ENCODE measurements around the gene PIGR. TPM values are rescaled to one million over a fixed set of nuclear protein-coding genes. Genes with fewer than 3 reads are reported as not detected.

PIGR gene
- total RNA-seq, 1 experiment from 2014 or later = not detected

- Histone ChIP-seq H4K91ac (ENCODE audit: insufficient read length, low read depth, low read length) (no peak overlapping the region), H3K4me1 (ENCODE audit: insufficient read depth, low read length) (no peaks in the 10 kb centered on the region), H3K9me3 (ENCODE audit: control insufficient read depth, low read depth, low read length) (no peaks in the 10 kb centered on the region), H4K20me1 (ENCODE audit: control insufficient read depth, insufficient read depth, insufficient read length) (no peaks in the 10 kb centered on the region), H2BK5ac (ENCODE audit: insufficient read length, low read length) (no peak overlapping the region), H3K4me2 (ENCODE audit: insufficient read depth, insufficient read length, low read length) (no peak overlapping the region), H3T11ph (ENCODE audit: low read length) (no peak overlapping the region), H2BK15ac (ENCODE audit: low read depth, low read length) (no peak overlapping the region), H3K14ac (ENCODE audit: insufficient read depth, low read length) (no peak overlapping the region), H3K27me3 (ENCODE audit: insufficient read depth, low read length) (no peaks in the 10 kb centered on the region), H3K79me2 (ENCODE audit: insufficient read depth, low read length) (no peaks in the 10 kb centered on the region), H3K27ac (ENCODE audit: insufficient read length, low read depth, low read length) (no peak overlapping the region), H3K18ac (ENCODE audit: insufficient read length, low read depth, low read length) (no peak overlapping the region), H3K56ac (ENCODE audit: insufficient read length, low read depth, low read length) (no peak overlapping the region), H3K9ac (ENCODE audit: extremely low read depth, insufficient read length, low read length) (no peak overlapping the region), H3K23ac (ENCODE audit: insufficient read length, low read depth, low read length) (no peak overlapping the region), H4K5ac (ENCODE audit: insufficient read length, low read depth, low read length) (no peak overlapping the region), H2BK120ac (ENCODE audit: low read depth, low read length, poor library complexity, severe bottlenecking) (no peak overlapping the region), H2AK5ac (ENCODE audit: insufficient read length, low read length) (no peak overlapping the region), H2BK20ac (ENCODE audit: low read depth, low read length, poor library complexity, severe bottlenecking) (no peak overlapping the region), H3K4ac (ENCODE audit: low read depth, low read length) (no peak overlapping the region), H4K8ac (replicated peaks; ENCODE audit: insufficient read length, low read depth, low read length) (no peak overlapping the region), H2AFZ (ENCODE audit: low read length) (no peak overlapping the region), H3K79me1 (ENCODE audit: insufficient read depth, low read depth, low read length, poor library complexity, severe bottlenecking) (no peaks in the 10 kb centered on the region), H3K23me2 (ENCODE audit: insufficient read length, low read depth, low read length, poor library complexity, severe bottlenecking) (no peaks in the 10 kb centered on the region), H2BK12ac (ENCODE audit: insufficient read length, low read depth, low read length) (no peak overlapping the region)
- no peak for DNase-seq
- H3K9me3 Mint-ChIP-seq = no peaks in the 10 kb centered on the region
- H3K4me3 Mint-ChIP-seq = no peak overlapping the region
- peaks cover 15% of the 10 kb centered on the region for H3K27me3 Mint-ChIP-seq (ENCODE audit: low read depth)
- no peaks in the 10 kb centered on the region for H3K36me3 Mint-ChIP-seq (ENCODE audit: insufficient read depth in 1 of 3, low read depth in 3 of 3)
- no CpG with 5 or more reads among the region's 9 CpGs for WGBS (ENCODE audit: extremely low coverage, insufficient read length, low lambda C conversion rate)
- peaks cover 5 to 9% of the 10 kb centered on the region in 2 experiments; a peak in 3 of 4 replicates for H3K4me1 Mint-ChIP-seq
- TF ChIP-seq CTCF (conservative IDR thresholded peaks at IDR 0.05) = no peak
- H3K27ac Mint-ChIP-seq = no peak overlapping the region
Observed at GRCh38 chr1:206939841-206940587, 6.3 kb downstream of the PIGR start.

All from H9 (cell line).